Skeletal muscle cell (primary cell): Measurements from ENCODE around the gene UFSP1.

Experiments
- DNase-seq: peaks from one replicate; pipeline ENCODE4 v3.0.0-alpha.2; 2010; ENCODE audit warnings: low read depth
- H3K4me3 ChIP-seq: 2 replicates; pipeline ENCODE4 v1.5.1; 2011; ENCODE audit warnings: low read depth, mild to moderate bottlenecking, control low read depth, low read length, moderate library complexity

UFSP1 gene

GRCh38 chr7:100896732-100897608 lies 7.5 kb upstream of the UFSP1 start:
- DNase-seq = no peak
- H3K4me3 ChIP-seq = peak overlapping the region; percentile 27

GRCh38 chr7:100895956-100896731 lies 6.6 kb upstream of the UFSP1 start:
- DNase-seq = no peak
- peak overlapping the region; percentile 25 for H3K4me3 ChIP-seq

GRCh38 chr7:100895701-100895955 lies 6.1 kb upstream of the UFSP1 start, which contains the start of gene ACHE:
ACHE (minus strand) TSS chr7:100895888; CDS start chr7:100894232, 1,656 bp downstream.
- no peak for DNase-seq
- H3K4me3 ChIP-seq = peak within 1 kb of the TSS; percentile 52

GRCh38 chr7:100894860-100895700 lies 5.6 kb upstream of the UFSP1 start:
- peak overlapping the region; percentile 52 for H3K4me3 ChIP-seq
- no peak for DNase-seq

- DNase-seq = no peak
- H3K4me3 ChIP-seq = peak overlapping the region; percentile 52
Observed at GRCh38 chr7:100893910-100894721, 4.6 kb upstream of the UFSP1 start.

- H3K4me3 ChIP-seq = no peak overlapping the region
Observed at GRCh38 chr7:100893318-100893895, 3.9 kb upstream of the UFSP1 start.

GRCh38 chr7:100892364-100893317 lies 3.1 kb upstream of the UFSP1 start:
- DNase-seq = no peak
- no peak overlapping the region for H3K4me3 ChIP-seq

More at GRCh38 chr7:100893318-100893895, 3.9 kb upstream of the UFSP1 start:
- no peak for DNase-seq

- H3K4me3 ChIP-seq = no peak overlapping the region
- DNase-seq = no peak
Observed at GRCh38 chr7:100891568-100892247, 2.2 kb upstream of the UFSP1 start.

GRCh38 chr7:100890653-100891567 lies 1.4 kb upstream of the UFSP1 start:
- DNase-seq = no peak
- H3K4me3 ChIP-seq = peak overlapping the region; percentile 54

GRCh38 chr7:100888291-100888987 lies 1.1 kb downstream of the UFSP1 start:
- H3K4me3 ChIP-seq = peak overlapping the region; percentile 67
- no peak for DNase-seq

- H3K4me3 ChIP-seq = no peak overlapping the region
- no peak for DNase-seq
Observed at GRCh38 chr7:100887516-100888290, 1.8 kb downstream of the UFSP1 start.

GRCh38 chr7:100886936-100887515 lies 2.5 kb downstream of the UFSP1 start:
- no peak overlapping the region for H3K4me3 ChIP-seq
- DNase-seq = no peak

GRCh38 chr7:100886142-100886935 lies 3.2 kb downstream of the UFSP1 start:
- DNase-seq = no peak
- no peak overlapping the region for H3K4me3 ChIP-seq
